K562 (cell line): ENCODE results near the gene ARAP1. TPM values are rescaled to one million over a fixed set of nuclear protein-coding genes. Genes with fewer than 3 reads are reported as not detected.

Source experiments
- ATAC-seq: fragments of 200-7000 bp; cut with Tn5 transposase; 3 replicates; pipeline ENCODE4 v1.9.1; 2020; ENCODE audit warnings: moderate library complexity
- BruUV-seq: library from RNA; stranded (reverse); fragments of 400-500 nt; replicated peaks from 2 replicates; lab custom pipeline; 2021; lab: Mats Ljungman, UMichigan
- CTCF ChIA-PET: fragments of 300-600 bp; formaldehyde crosslinking; extraction: SDS; loops from one replicate; lab custom pipeline; 2021; ENCODE audit warnings: low intra/inter-chr PET ratio; lab: Yijun Ruan, JAX
- POLR2A ChIA-PET: fragments of 300-600, 350-650 bp; sonication (Branson Sonifier 250); formaldehyde crosslinking; extraction: SDS; loops from one replicate; lab custom pipeline; 2021; ENCODE audit warnings: antibody characterized with exemption, inconsistent platforms; lab: Yijun Ruan, JAX
- DNase-seq, 4 experiments: peaks; one replicate each; pipeline versions ENCODE4 v3.0.0 to v3.0.0-alpha.2; 2011 to 2018; ENCODE audit warnings: low spot score in 3 of 4, mixed read lengths in 3 of 4; ENCODE audit errors: extremely low read depth in 1 of 4
- FAIRE-seq: peaks from 2 replicates; lab custom pipeline; 2011; peaks lifted over from hg19 to GRCh38; lab: Jason Lieb, UNC
- H2AFZ ChIP-seq: 2 replicates; pipeline ENCODE4 v1.6.0; 2011; ENCODE audit warnings: low read depth, low read length, control low read depth, inconsistent platforms
- H3K27ac ChIP-seq: fragments of 200-600 bp; 3 replicates; pipeline ENCODE4 v1.8.0; 2011; ENCODE audit warnings: low read depth, mild to moderate bottlenecking, control low read depth, inconsistent platforms, low read length, moderate library complexity, mixed read lengths; ENCODE audit errors: extremely low read depth
- H3K27me3 ChIP-seq, 2 experiments: fragments of 300-600 bp in 1 of 2; 2 replicates in 1 of 2; 3 replicates in 1 of 2; pipeline versions ENCODE4 v1.6.0 to v1.8.0; 2011; ENCODE audit warnings: inconsistent platforms in 2 of 2, low read length in 2 of 2, mild to moderate bottlenecking in 1 of 2, mixed read lengths in 1 of 2, moderate library complexity in 1 of 2; ENCODE audit not compliant: control insufficient read depth in 2 of 2, insufficient read depth in 2 of 2
- H3K36me3 ChIP-seq: fragments of 300-600 bp; 3 replicates; pipeline ENCODE4 v1.8.0; 2011; ENCODE audit warnings: mild to moderate bottlenecking, low read length, inconsistent platforms; ENCODE audit not compliant: control insufficient read depth, insufficient read depth
- H3K4me1 ChIP-seq, 2 experiments: fragments of 200-600 bp in 1 of 2; replicated peaks in 1 of 2; 2 replicates in 1 of 2; 3 replicates in 1 of 2; pipeline versions ENCODE4 v1.5.1 to v1.8.0; 2011; ENCODE audit warnings: inconsistent platforms in 2 of 2, low read length in 2 of 2, mild to moderate bottlenecking in 1 of 2, mixed read lengths in 1 of 2, moderate library complexity in 1 of 2; ENCODE audit not compliant: control insufficient read depth in 2 of 2, insufficient read depth in 2 of 2
- H3K4me2 ChIP-seq: 2 replicates; pipeline ENCODE4 v1.6.1; 2011; ENCODE audit warnings: low read length, control low read depth, inconsistent platforms, mixed read lengths; ENCODE audit not compliant: insufficient read depth
- H3K4me3 ChIP-seq: fragments of 200-600 bp; sonication (generic), shearing (Covaris generic); 2 replicates; pipeline ENCODE4 v1.5.1; 2016; ENCODE audit warnings: control low read depth, inconsistent platforms
- H3K79me2 ChIP-seq: fragments of 200-600 bp; 3 replicates; pipeline ENCODE4 v1.8.0; 2011; ENCODE audit warnings: low read length, inconsistent platforms; ENCODE audit not compliant: control insufficient read depth, insufficient read depth
- H3K9ac ChIP-seq, 2 experiments: 2 replicates each; pipeline versions ENCODE4 v1.6.0 to v1.6.1; 2011; ENCODE audit warnings: low read depth in 2 of 2, low read length in 2 of 2, control low read depth in 1 of 2, inconsistent platforms in 1 of 2, mild to moderate bottlenecking in 1 of 2, mixed read lengths in 1 of 2; ENCODE audit not compliant: insufficient read depth in 1 of 2
- H3K9me1 ChIP-seq: one replicate; pipeline ENCODE4 v1.6.0; 2011; ENCODE audit warnings: inconsistent platforms, mild to moderate bottlenecking, low read length, moderate library complexity; ENCODE audit not compliant: control insufficient read depth, insufficient read depth
- H3K9me3 ChIP-seq: replicated peaks from 2 replicates; pipeline ENCODE4 v1.5.1; 2011; ENCODE audit warnings: low read depth, low read length, inconsistent platforms; ENCODE audit not compliant: control insufficient read depth, insufficient read depth
- H4K20me1 ChIP-seq: replicated peaks from 2 replicates; pipeline ENCODE4 v1.6.1; 2011; ENCODE audit warnings: low read length, inconsistent platforms, mixed read lengths; ENCODE audit not compliant: control insufficient read depth, insufficient read depth
- ARID3B ChIP-seq: fragments of 250-450 bp; sonication (Bioruptor Pico); IDR thresholded peaks from 2 replicates; pipeline ENCODE4 v1.4.0; 2020; ENCODE audit warnings: borderline replicate concordance
- ELK1 ChIP-seq: sonication (generic); formaldehyde crosslinking; IDR thresholded peaks from 2 replicates; pipeline ENCODE4 v1.8.1; 2022; ENCODE audit warnings: missing genetic modification reagents
- MBD2 ChIP-seq: sonication (generic); IDR thresholded peaks from 2 replicates; pipeline ENCODE4 v1.6.1; 2016; ENCODE audit warnings: low read depth, borderline replicate concordance
- NCOR1 ChIP-seq: fragments of 450-650 bp; IDR thresholded peaks from 2 replicates; pipeline ENCODE4 v1.6.1; 2016; ENCODE audit warnings: mild to moderate bottlenecking, moderate library complexity
- NEUROD1 ChIP-seq: fragments of 150-350 bp; IDR thresholded peaks from 2 replicates; pipeline ENCODE4 v1.6.1; 2014; ENCODE audit warnings: borderline replicate concordance, low read length, low read depth; ENCODE audit not compliant: partially characterized antibody
- SFPQ ChIP-seq: fragments of 200-400 bp; formaldehyde crosslinking; IDR thresholded peaks from 2 replicates; pipeline ENCODE4 v1.6.1; 2017; ENCODE audit warnings: mild to moderate bottlenecking, low read depth, low read length, moderate library complexity
- TEAD1 ChIP-seq, 2 experiments: fragments of 450-650 bp in 1 of 2; sonication (generic) in 1 of 2; formaldehyde crosslinking; IDR thresholded peaks; 2 replicates each; pipeline versions ENCODE4 v1.4.0 to v1.8.0; 2020 to 2022; ENCODE audit warnings: mild to moderate bottlenecking in 2 of 2, missing genetic modification reagents in 1 of 2
- ZBTB8A ChIP-seq: fragments of 450-650 bp; IDR thresholded peaks from 2 replicates; pipeline ENCODE4 v1.6.1; 2018; ENCODE audit warnings: mild to moderate bottlenecking, moderate library complexity; ENCODE audit not compliant: partially characterized antibody
- ZNF124 ChIP-seq: sonication (generic); formaldehyde crosslinking; IDR thresholded peaks from 2 replicates; pipeline ENCODE4 v1.8.1; 2022; ENCODE audit warnings: missing genetic modification reagents
- ZNF217 ChIP-seq: sonication (generic); formaldehyde crosslinking; IDR thresholded peaks from 2 replicates; pipeline ENCODE4 v1.8.0; 2022; ENCODE audit warnings: mild to moderate bottlenecking, missing genetic modification reagents
- ZNF3 ChIP-seq: fragments of 250-450 bp; sonication (Bioruptor Pico); IDR thresholded peaks from 2 replicates; pipeline ENCODE4 v1.5.0; 2021; ENCODE audit warnings: mild to moderate bottlenecking, moderate library complexity
- ZNF444 ChIP-seq: fragments of 250-450 bp; sonication (Bioruptor Pico); IDR thresholded peaks from 2 replicates; pipeline ENCODE4 v1.4.0; 2020; ENCODE audit warnings: mild to moderate bottlenecking, moderate library complexity
- ZNF592 ChIP-seq: fragments of 450-650 bp; IDR thresholded peaks from 2 replicates; pipeline ENCODE4 v1.6.1; 2017; ENCODE audit warnings: antibody characterized with exemption, mild to moderate bottlenecking
- ZNF644 ChIP-seq: fragments of 200-800 bp; sonication (Bioruptor generic); IDR thresholded peaks from 2 replicates; pipeline ENCODE4 v1.6.1; 2016; ENCODE audit warnings: low read depth, missing genetic modification characterization, missing compliant biosample characterization
- WGBS: fragments of 100-300 bp; shearing (Covaris generic); methylation state at CpG from one replicate; pipeline ENCODE4 v1.1.6; 2016; ENCODE audit warnings: low coverage, mixed read lengths; ENCODE audit not compliant: insufficient coverage; ENCODE audit errors: missing lambda C conversion rate; 5-methylcytosine and 5-hydroxymethylcytosine counted together
- in situ Hi-C: fragments of 300-500 bp; cut with MboI; formaldehyde crosslinking; loops from 4 replicates; pipeline ENCODE4 v1.15.0; 2018; ENCODE audit warnings: inconsistent platforms, mixed read lengths
- intact Hi-C: fragments of 100-400 bp; cut with micrococcal nuclease; formaldehyde crosslinking; loops from 2 replicates; pipeline ENCODE4 v1.14.2; 2022
- polyA plus RNA-seq, 8 experiments: library from polyadenylated mRNA; depleted of rRNA in 4 of 8; stranded (reverse) in 5 of 8; unstranded in 3 of 8; fragments of >200 nt; fragmentation: Nextera tagmentation in 2 of 8; fragmentation: Illumina TruSeq in 1 of 8; extraction: Ambion mirVana in 2 of 8; extraction: Trizol in 1 of 8; gene quantifications; 2 replicates each; pipeline versions ENCODE4 v1.2.1 to v1.2.3, GENCODE V29; 2011 to 2014; ENCODE audit warnings: inconsistent platforms in 1 of 8, missing spikeins in 1 of 8
- total RNA-seq, 7 experiments: library from RNA; depleted of rRNA in 6 of 7; stranded (reverse); fragments of >200 nt in 6 of 7; fragmentation: Illumina TruSeq in 2 of 7; extraction: Trizol in 2 of 7; gene quantifications; 2 replicates each; pipeline versions ENCODE4 v1.2.1 to v1.2.3, GENCODE V29; 2011 to 2021; ENCODE audit warnings: low replicate concordance in 1 of 7

The ARAP1 gene
- total and polyA plus RNA-seq, 9 of the 15 experiments (the other 6 are each of a cell fraction or from before 2014, with no cell fraction given): 0.23 to 67.0 (median 24.6) TPM

GRCh38 chr11:72701466-72701865 lies 50.7 kb downstream of the ARAP1 start:
- Histone ChIP-seq H4K20me1 (peaks cover 3% of the 10 kb centered on the region; the same call in 1 of the 2 replicates), H3K9ac (no peak overlapping the region), H3K27me3 (no peaks in the 10 kb centered on the region), H3K4me3 (no peak overlapping the region), H3K79me2 (no peaks in the 10 kb centered on the region; the same call in 2 of the 3 replicates), H3K27ac (no peak overlapping the region), H3K4me2 (no peak overlapping the region), H3K9me1 (peaks cover 13% of the 10 kb centered on the region), H3K36me3 (peaks cover 86% of the 10 kb centered on the region; the same call in 2 of the 3 replicates), H3K4me1 (peaks cover 8 to 48% of the 10 kb centered on the region in 2 experiments; a peak in 4 of 5 replicates), H2AFZ (no peak overlapping the region), H3K9me3 (no peaks in the 10 kb centered on the region)
- no peak for DNase-seq
- no TSS peak for BruUV-seq
- FAIRE-seq: no peak
- intact Hi-C loops (no loop called here), in situ Hi-C loops (no loop called here)
- ChIA-PET CTCF (no interaction called here), POLR2A (interaction anchor here (0.6 kb wide), 1 partner anchor 71 kb away, joined by 3 read pairs; no protein-coding TSS in a partner anchor)
- WGBS: 95% methylated on average over 8 of the region's 10 CpGs
- no peak for ATAC-seq
- no peak for TF ChIP-seq ZNF217
- no peak for TF ChIP-seq ZNF124 (CRISPR knock-in tag)
- TF ChIP-seq ELK1: no peak
- no peak for TF ChIP-seq ZNF444 (CRISPR knock-in tag)
- TF ChIP-seq TEAD1 (CRISPR knock-in tag; IDR thresholded peaks at IDR 0.05): no peak
- no peak for TF ChIP-seq ZNF644 (tag)
- no peak for TF ChIP-seq ZNF3 (CRISPR knock-in tag)
- no peak for TF ChIP-seq SFPQ
- TF ChIP-seq NEUROD1: no peak
- TF ChIP-seq NCOR1: no peak
- TF ChIP-seq MBD2: no peak
- no peak for TF ChIP-seq ZNF592
- TF ChIP-seq ZBTB8A: no peak
- TF ChIP-seq ARID3B (CRISPR knock-in tag): no peak
